Adrenal gland (tissue), 12 donors: ENCODE measurements around the gene PRDX2. TPM values are rescaled to one million over a fixed set of nuclear protein-coding genes. Genes with fewer than 3 reads are reported as not detected.

Experiments
- DNase-seq, 7 donors: peaks; one replicate each; pipeline ENCODE4 v3.0.0-alpha.2; 2019 to 2020
- H3K27ac ChIP-seq, 5 donors: fragments of 200-600 bp; sonication (generic) in 4 of 5; 1 replicate in 3 of 5; 2 replicates in 2 of 5; pipeline versions ENCODE4 v1.5.1 to v1.8.0; 2016 to 2020; ENCODE audit warnings: mild to moderate bottlenecking in 1 of 5
- H3K27me3 ChIP-seq: fragments of 200-600 bp; 2 replicates; pipeline ENCODE4 v1.8.0; 2021
- H3K36me3 ChIP-seq, 2 donors: fragments of 200-600 bp; replicated peaks in 1 of 2; 1 replicate in 1 of 2; 2 replicates in 1 of 2; pipeline versions ENCODE4 v1.5.1 to v1.8.0; 2018 to 2022
- H3K4me1 ChIP-seq, 2 donors: fragments of 200-600 bp; replicated peaks in 1 of 2; 1 replicate in 1 of 2; 2 replicates in 1 of 2; pipeline versions ENCODE4 v1.5.1 to v1.8.0; 2018 to 2021
- H3K4me3 ChIP-seq, 4 donors: fragments of 200-600 bp; sonication (generic) in 3 of 4; one replicate each; pipeline ENCODE4 v1.5.1; 2016 to 2018
- H3K9me3 ChIP-seq, 3 donors: fragments of 200-600 bp; sonication (generic) in 1 of 3; replicated peaks in 1 of 3; 1 replicate in 2 of 3; 2 replicates in 1 of 3; pipeline versions ENCODE4 v1.5.1 to v1.8.0; 2016 to 2021
- POLR2A ChIP-seq, 2 donors: fragments of 450-650 bp; IDR thresholded peaks; one replicate each; pipeline ENCODE4 v1.6.1; 2017; ENCODE audit warnings: antibody characterized with exemption in 2 of 2, mild to moderate bottlenecking in 2 of 2, moderate library complexity in 1 of 2
- whole genome bisulfite sequencing, 4 donors: extraction: QIAGEN DNeasy Blood & Tissue Kit in 2 of 4; methylation state at CpG; one replicate each; pipeline versions ENCODE4 v1.1.5 to v1.1.7; 2013 to 2017; 5-methylcytosine and 5-hydroxymethylcytosine counted together
- intact Hi-C, 2 donors: fragments of 100-400 bp; cut with DNase I; formaldehyde crosslinking; loops; one replicate each; pipeline versions ENCODE4 v1.14.1 to v1.15.0; 2022 to 2023
- polyA plus RNA-seq, 3 donors: library from polyadenylated mRNA; stranded (reverse); fragments of 200-250 nt in 2 of 3; fragments of 350-450 nt in 1 of 3; fragmentation: Illumina TruSeq in 1 of 3; extraction: RNeasy Lipid Tissue Mini Kit (QIAGEN cat#74804) in 1 of 3; gene quantifications; one replicate each; pipeline ENCODE4 v1.2.3, GENCODE V29; 2013 to 2014
- total RNA-seq, 9 donors: library from RNA; depleted of rRNA in 4 of 9; stranded (reverse); fragments of >200 nt in 4 of 9; fragments of 120-200 nt in 1 of 9; fragmentation: NEBNext Ultra II Directional in 1 of 9; extraction: Animal tissue kit (Norgen Biotek cat#: 25700) in 1 of 9; gene quantifications; one replicate each; pipeline versions ENCODE4 v1.1.0 to v1.2.4, GENCODE V29; 2013 to 2023
- TF ChIP-seq, protein P1 (sequence below), 6 experiments: fragments of 450-650 bp in 4 of 6; fragments of 200-600 bp in 2 of 6; sonication (generic) in 1 of 6; IDR thresholded peaks; 1 replicate in 5 of 6; 2 replicates in 1 of 6; pipeline versions ENCODE4 v1.5.1 to v1.8.0; 2016 to 2021; ENCODE audit warnings: antibody characterized with exemption in 6 of 6, mild to moderate bottlenecking in 2 of 6, moderate library complexity in 1 of 6
- donor health status: healthy with polysubstance abuse.
- donor health status: Bipolar disorder and iron deficiency.
- donor health status: DM: yes; HTN: yes; CAD: no.
- donor health status: DM: no; HTN: no; CAD: no.
- donor health status: DM: no; HTN: no; CAD: no.
- donor health status: DM: yes; HTN: yes; CAD: no.

The PRDX2 gene
- total and polyA plus RNA-seq, 12 donors = 146 to 1,660 (median 835) TPM

DNA sequence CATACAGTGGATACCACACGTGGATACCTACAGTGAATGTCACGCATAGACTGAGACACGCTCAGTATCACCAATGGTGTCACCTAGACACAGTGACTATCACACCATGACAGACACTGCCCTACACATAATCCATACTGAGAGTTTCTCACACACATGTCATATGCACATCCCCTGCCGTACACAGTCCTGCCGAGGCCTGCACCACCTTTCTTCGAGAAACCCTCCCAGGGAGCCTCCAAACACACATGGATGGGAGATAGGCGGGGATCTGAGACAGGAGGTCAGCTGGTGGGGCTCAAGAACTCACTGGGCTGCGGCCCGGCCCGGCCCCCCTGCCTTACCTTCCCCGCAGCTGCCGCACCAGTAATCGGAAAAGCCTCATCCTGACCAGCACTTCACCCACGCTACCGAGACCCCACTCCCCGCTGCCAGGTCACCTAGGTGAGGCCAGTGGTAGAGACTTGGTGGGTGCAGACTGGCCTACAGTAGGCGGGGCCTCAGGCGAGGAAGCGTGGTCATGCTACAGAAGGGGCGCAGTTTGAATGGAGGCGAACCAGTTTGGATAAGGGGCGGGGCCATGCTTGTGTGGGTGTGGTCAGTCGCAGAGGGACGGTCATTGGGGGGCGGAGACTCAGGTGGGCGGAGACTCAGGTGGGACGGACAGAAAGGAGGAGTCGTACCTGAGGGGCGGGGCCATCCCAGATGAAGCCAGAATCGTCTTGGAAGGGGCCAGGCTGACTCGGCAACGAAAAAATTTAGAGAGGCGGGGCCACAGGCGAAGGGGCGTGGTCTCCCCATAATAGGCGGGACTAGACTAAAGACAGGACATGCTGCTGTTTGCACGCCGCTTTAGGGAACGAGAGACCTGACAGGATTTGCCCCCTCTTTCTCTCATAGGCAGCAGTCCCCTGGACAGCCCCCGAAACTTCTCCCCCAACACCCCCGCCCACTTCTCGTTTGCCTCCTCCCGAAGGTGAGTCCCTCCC lies 38.8 kb upstream of the PRDX2 start:
- H3K27ac ChIP-seq = peak overlapping the region in 1 of 5 donors; percentile 49
- H3K27me3 ChIP-seq = peaks cover 80% of the 10 kb centered on the region
- peak; percentile 64 to 94 (median 85) for DNase-seq
- WGBS, 4 donors = 22 to 24% (median 24%) methylated on average over 35 to 43 of the region's 43 CpGs
- intact Hi-C loops = loop anchor here (5.0 to 10.0 kb wide), 4 partner anchors 38 to 276 kb away; partner anchors contain the start of genes PRDX2 (in 1 of the 2) and THSD8 (in 1 of the 2)
- TF ChIP-seq, protein P1, sequence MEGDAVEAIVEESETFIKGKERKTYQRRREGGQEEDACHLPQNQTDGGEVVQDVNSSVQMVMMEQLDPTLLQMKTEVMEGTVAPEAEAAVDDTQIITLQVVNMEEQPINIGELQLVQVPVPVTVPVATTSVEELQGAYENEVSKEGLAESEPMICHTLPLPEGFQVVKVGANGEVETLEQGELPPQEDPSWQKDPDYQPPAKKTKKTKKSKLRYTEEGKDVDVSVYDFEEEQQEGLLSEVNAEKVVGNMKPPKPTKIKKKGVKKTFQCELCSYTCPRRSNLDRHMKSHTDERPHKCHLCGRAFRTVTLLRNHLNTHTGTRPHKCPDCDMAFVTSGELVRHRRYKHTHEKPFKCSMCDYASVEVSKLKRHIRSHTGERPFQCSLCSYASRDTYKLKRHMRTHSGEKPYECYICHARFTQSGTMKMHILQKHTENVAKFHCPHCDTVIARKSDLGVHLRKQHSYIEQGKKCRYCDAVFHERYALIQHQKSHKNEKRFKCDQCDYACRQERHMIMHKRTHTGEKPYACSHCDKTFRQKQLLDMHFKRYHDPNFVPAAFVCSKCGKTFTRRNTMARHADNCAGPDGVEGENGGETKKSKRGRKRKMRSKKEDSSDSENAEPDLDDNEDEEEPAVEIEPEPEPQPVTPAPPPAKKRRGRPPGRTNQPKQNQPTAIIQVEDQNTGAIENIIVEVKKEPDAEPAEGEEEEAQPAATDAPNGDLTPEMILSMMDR (IDR thresholded peaks at IDR 0.05) = no peak
- no peak for TF ChIP-seq POLR2A (IDR thresholded peaks at IDR 0.05)
- peak overlapping the region in 1 of 4 donors; percentile 45 for H3K4me3 ChIP-seq
- H3K36me3 ChIP-seq = no peaks in the 10 kb centered on the region
- H3K9me3 ChIP-seq = no peaks in the 10 kb centered on the region
- peaks cover 7 to 10% of the 10 kb centered on the region in 2 donors for H3K4me1 ChIP-seq

- Histone ChIP-seq H3K4me3 (peak overlapping the region in 1 of 4 donors; percentile 47), H3K36me3 (no peaks in the 10 kb centered on the region), H3K9me3 (no peaks in the 10 kb centered on the region), H3K27ac (peak overlapping the region in 1 of 5 donors; percentile 41), H3K27me3 (peaks cover 80% of the 10 kb centered on the region), H3K4me1 (peaks cover 7 to 13% of the 10 kb centered on the region in 2 donors)
- 18 to 47% (median 33%) methylated on average over 8 to 21 of the region's 21 CpGs for WGBS, 4 donors
- intact Hi-C loops = no loop called here
- TF ChIP-seq POLR2A (IDR thresholded peaks at IDR 0.05) = no peak
- TF ChIP-seq, protein P1 (IDR thresholded peaks at IDR 0.05) = no peak
- DNase-seq = peak in 1 of 7 donors; percentile 68
Measured at GRCh38 chr19:12838886-12839756, 37.5 kb upstream of the PRDX2 start.

- 0 to 3% (median 1%) methylated on average over 10 to 57 of the region's 69 CpGs for WGBS, 4 donors
- H3K4me3 ChIP-seq = peak within 1 kb of the TSS in 1 of 4 donors; percentile 47
Measured at GRCh38 chr19:12838182-12838885, 36.7 kb upstream of the PRDX2 start, which contains the start of gene MAST1. TSS of gene MAST1 (plus strand) at chr19:12838515. CDS start at chr19:12838573, 58 bp downstream.

More at GRCh38 chr19:12838182-12838885, 36.7 kb upstream of the PRDX2 start, which contains the start of gene MAST1:
- Histone ChIP-seq H3K27me3 (peaks cover 78% of the 10 kb centered on the region), H3K27ac (peak within 1 kb of the TSS in 1 of 5 donors; percentile 41), H3K9me3 (no peaks in the 10 kb centered on the region), H3K4me1 (peaks cover 10 to 16% of the 10 kb centered on the region in 2 donors), H3K36me3 (no peaks in the 10 kb centered on the region)
- TF ChIP-seq, protein P1 (IDR thresholded peaks at IDR 0.05) = peak in 3 of 6 experiments; percentile 21 to 58 (median 51)
- no peak for TF ChIP-seq POLR2A (IDR thresholded peaks at IDR 0.05)
- intact Hi-C loops = no loop called here
- peak in 4 of 7 donors; percentile 28 to 60 (median 46) for DNase-seq
